Glutamatergic neuron (in vitro differentiated cells): Measurements from ENCODE around the gene CLBA1. TPM values are rescaled to one million over a fixed set of nuclear protein-coding genes. Genes with fewer than 3 reads are reported as not detected.

Experiments used
- DNase-seq: peaks from one replicate; pipeline ENCODE4 v3.0.0; 2022
- H3K27ac Mint-ChIP-seq: one replicate; pipeline ENCODE4 v1.8.0; 2020; ENCODE audit warnings: mild to moderate bottlenecking, mixed read lengths, inconsistent platforms; ENCODE audit not compliant: unreplicated experiment
- H3K27me3 Mint-ChIP-seq: one replicate; pipeline ENCODE4 v1.8.0; 2020; ENCODE audit warnings: mild to moderate bottlenecking, moderate library complexity, mixed read lengths, inconsistent platforms; ENCODE audit not compliant: unreplicated experiment
- H3K36me3 Mint-ChIP-seq: one replicate; pipeline ENCODE4 v1.8.0; 2020; ENCODE audit warnings: mild to moderate bottlenecking, mixed read lengths, inconsistent platforms; ENCODE audit not compliant: unreplicated experiment
- H3K4me1 Mint-ChIP-seq: one replicate; pipeline ENCODE4 v1.8.0; 2020; ENCODE audit warnings: mild to moderate bottlenecking, low read depth, mixed read lengths, inconsistent platforms; ENCODE audit not compliant: unreplicated experiment
- H3K4me3 Mint-ChIP-seq: one replicate; pipeline ENCODE4 v1.8.0; 2020; ENCODE audit warnings: mild to moderate bottlenecking, mixed read lengths, inconsistent platforms; ENCODE audit not compliant: unreplicated experiment
- H3K9me3 Mint-ChIP-seq: one replicate; pipeline ENCODE4 v1.8.0; 2020; ENCODE audit warnings: mild to moderate bottlenecking, moderate library complexity, mixed read lengths, inconsistent platforms; ENCODE audit not compliant: unreplicated experiment
- CTCF ChIP-seq: fragments of 200-600 bp; sonication (generic); IDR thresholded peaks from one replicate; pipeline ENCODE4 v1.5.0; 2021; ENCODE audit not compliant: partially characterized antibody, unreplicated experiment
- total RNA-seq: library from RNA; stranded (reverse); fragmentation: NEBNext Ultra II Directional; extraction: Animal tissue kit (Norgen Biotek cat#: 25700); gene quantifications from one replicate; pipeline ENCODE4 v1.2.1, GENCODE V29; 2021; ENCODE audit not compliant: unreplicated experiment

The CLBA1 gene
- total RNA-seq, 1 donor from 2014 or later, result 5.9 TPM

- H3K4me1 Mint-ChIP-seq, result peaks cover 5% of the 10 kb centered on the region
- H3K36me3 Mint-ChIP-seq, result no peaks in the 10 kb centered on the region
- no peak for TF ChIP-seq CTCF
- H3K4me3 Mint-ChIP-seq, result no peak overlapping the region
- peaks cover 4% of the 10 kb centered on the region for H3K27me3 Mint-ChIP-seq
- DNase-seq, result peak; percentile 14
- H3K9me3 Mint-ChIP-seq, result peaks cover 2% of the 10 kb centered on the region
- H3K27ac Mint-ChIP-seq, result no peak overlapping the region
These were observed 15.8 kb upstream of the CLBA1 start for GRCh38 chr14:104969741-104970230.

DNA sequence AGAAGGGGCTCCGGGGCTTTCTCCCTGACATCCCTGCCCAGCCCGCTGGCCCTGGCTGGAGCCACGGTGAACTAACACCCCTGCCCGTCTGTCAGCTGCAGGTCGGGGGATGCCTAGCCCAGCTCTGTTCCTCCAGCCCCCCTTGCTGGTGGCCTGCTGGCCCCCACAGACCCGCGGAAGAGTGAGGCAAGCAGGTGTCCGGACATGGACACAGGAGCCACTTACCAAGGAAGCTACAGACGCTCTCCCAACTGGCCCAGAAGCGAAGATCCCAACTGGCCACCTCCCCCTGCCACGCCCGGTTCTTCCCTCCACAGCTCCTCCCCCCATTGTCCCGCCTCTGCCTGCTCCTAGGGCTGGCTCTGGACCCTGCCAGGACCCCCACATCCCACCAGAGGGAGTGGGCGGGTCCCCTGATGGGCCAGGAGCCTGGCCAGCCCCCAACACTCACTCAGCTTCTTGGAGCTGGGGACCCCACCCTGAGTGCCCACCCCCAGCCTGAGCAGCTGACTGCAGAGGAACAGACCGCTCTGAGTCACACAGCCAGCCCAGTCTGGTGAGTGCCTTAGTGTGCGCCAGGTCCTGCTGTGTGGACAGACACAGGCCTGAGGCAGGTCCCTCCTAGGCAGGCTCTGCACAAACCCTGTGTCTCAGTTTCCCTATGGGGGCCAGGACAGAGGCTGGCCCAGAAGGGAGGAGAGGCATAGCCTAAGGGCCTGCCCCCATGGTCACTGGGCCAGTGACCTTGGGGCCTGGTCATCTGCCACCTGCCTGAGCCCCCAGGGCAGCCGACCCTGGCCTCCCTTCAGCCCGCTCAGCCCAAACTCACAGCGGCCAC is 15.1 kb upstream of the CLBA1 start:
- H3K4me3 Mint-ChIP-seq, result no peak overlapping the region
- DNase-seq, result peak; percentile 62
- H3K27ac Mint-ChIP-seq, result no peak overlapping the region
- H3K36me3 Mint-ChIP-seq, result no peaks in the 10 kb centered on the region
- TF ChIP-seq CTCF, result no peak
- H3K4me1 Mint-ChIP-seq, result peaks cover 5% of the 10 kb centered on the region
- H3K27me3 Mint-ChIP-seq, result peaks cover 4% of the 10 kb centered on the region
- peaks cover under 1% of the 10 kb centered on the region for H3K9me3 Mint-ChIP-seq

- H3K4me3 Mint-ChIP-seq, result no peak overlapping the region
- peak; percentile 14 for DNase-seq
- peaks cover 6% of the 10 kb centered on the region for H3K27me3 Mint-ChIP-seq
- H3K27ac Mint-ChIP-seq, result no peak overlapping the region
- H3K4me1 Mint-ChIP-seq, result peaks cover 11% of the 10 kb centered on the region
- no peak for TF ChIP-seq CTCF
- H3K36me3 Mint-ChIP-seq, result no peaks in the 10 kb centered on the region
- H3K9me3 Mint-ChIP-seq, result peaks cover 3% of the 10 kb centered on the region
These were observed 13.9 kb upstream of the CLBA1 start for GRCh38 chr14:104971447-104972240.

DNA sequence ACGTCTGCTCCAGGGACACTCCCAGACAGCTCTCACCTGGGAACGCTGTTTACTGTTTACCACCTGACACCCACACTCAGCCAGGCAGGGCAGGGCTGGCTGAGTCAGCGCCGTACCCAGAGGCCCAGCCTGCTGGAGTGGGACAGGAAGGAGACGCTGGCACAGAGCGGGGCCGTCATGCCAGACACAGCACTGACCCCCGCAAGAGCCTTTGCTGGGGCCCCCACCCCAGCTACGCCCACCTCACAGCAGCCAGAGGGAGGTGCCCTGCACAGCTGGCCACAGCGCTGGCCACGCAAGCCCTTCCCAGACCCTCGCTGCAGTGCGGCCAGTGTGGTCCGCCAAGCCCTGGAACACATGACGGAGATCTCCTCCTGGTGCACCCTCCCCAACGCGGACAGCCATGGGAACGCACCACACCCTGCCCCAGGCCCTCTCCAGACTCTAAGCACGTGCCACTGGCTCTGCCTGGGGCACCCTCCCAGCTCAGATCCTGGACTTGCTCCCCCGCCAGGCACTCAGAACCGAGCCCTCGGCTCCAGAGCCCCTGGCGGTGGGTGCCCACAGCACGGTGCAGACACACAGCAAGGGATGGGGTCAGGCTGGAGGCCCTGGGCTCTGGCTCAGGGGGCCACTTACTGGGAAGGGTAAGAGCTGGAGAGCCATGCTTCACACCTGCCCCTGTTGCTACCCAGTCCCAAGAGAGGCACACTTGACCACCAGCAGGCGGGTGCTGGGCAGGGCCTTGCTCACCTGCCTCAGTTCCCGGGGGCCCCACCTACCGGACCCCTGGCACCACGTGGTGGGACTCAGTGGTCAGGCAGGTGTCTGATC is 13.1 kb upstream of the CLBA1 start:
- no peak for TF ChIP-seq CTCF
- no peaks in the 10 kb centered on the region for H3K36me3 Mint-ChIP-seq
- H3K4me1 Mint-ChIP-seq, result peaks cover 12% of the 10 kb centered on the region
- no peak overlapping the region for H3K4me3 Mint-ChIP-seq
- no peak overlapping the region for H3K27ac Mint-ChIP-seq
- H3K9me3 Mint-ChIP-seq, result peaks cover 3% of the 10 kb centered on the region
- DNase-seq, result peak; percentile 12
- peaks cover 6% of the 10 kb centered on the region for H3K27me3 Mint-ChIP-seq
